GM21381 (cell line): ENCODE results near the gene FTCD.
"Not testable (repeated sequence)": the region's sequence is repeated elsewhere in the genome, so short reads cannot be mapped to it uniquely, and the experiment has no call there.

Experiments used
- ATAC-seq: cut with Tn5 transposase; IDR thresholded peaks from one replicate; pipeline ENCODE4 v1.9.1; 2021; ENCODE audit warnings: mild to moderate bottlenecking, moderate library complexity; ENCODE audit not compliant: unreplicated experiment

The FTCD gene

GRCh38 chr21:46188226-46189212, 33.1 kb upstream of the FTCD start:
- no peak for ATAC-seq

- no peak for ATAC-seq
These were observed 32.4 kb upstream of the FTCD start for GRCh38 chr21:46187814-46188213.

GRCh38 chr21:46187261-46187660, 31.9 kb upstream of the FTCD start:
- no peak for ATAC-seq

GRCh38 chr21:46185716-46186115, 30.3 kb upstream of the FTCD start:
- ATAC-seq = no peak

- no peak for ATAC-seq
These were observed 29.5 kb upstream of the FTCD start for GRCh38 chr21:46184625-46185555.

- ATAC-seq = no peak
These were observed 28.7 kb upstream of the FTCD start, which contains the start of gene SPATC1L for GRCh38 chr21:46183910-46184624. SPATC1L (minus strand) TSS chr21:46184459; CDS start chr21:46182816, 1,643 bp downstream.

- not testable (repeated sequence) for ATAC-seq
These were observed 28.0 kb upstream of the FTCD start for GRCh38 chr21:46183337-46183909.

GRCh38 chr21:46182548-46183336, 27.4 kb upstream of the FTCD start:
- ATAC-seq = no peak

- no peak for ATAC-seq
These were observed 26.7 kb upstream of the FTCD start for GRCh38 chr21:46181953-46182547.

GRCh38 chr21:46181436-46181835, 26.1 kb upstream of the FTCD start:
- ATAC-seq = no peak

GRCh38 chr21:46180778-46181391, 25.5 kb upstream of the FTCD start:
- ATAC-seq = no peak

- no peak for ATAC-seq
These were observed 24.8 kb upstream of the FTCD start for GRCh38 chr21:46180079-46180722.

- no peak for ATAC-seq
These were observed 24.3 kb upstream of the FTCD start for GRCh38 chr21:46179708-46180078.

- no peak for ATAC-seq
These were observed 23.6 kb upstream of the FTCD start for GRCh38 chr21:46178961-46179360.

- not testable (repeated sequence) for ATAC-seq
These were observed 21.2 kb upstream of the FTCD start for GRCh38 chr21:46176443-46177129.

GRCh38 chr21:46173573-46173972, 18.2 kb upstream of the FTCD start:
- ATAC-seq = no peak

- ATAC-seq = no peak
These were observed 17.6 kb upstream of the FTCD start for GRCh38 chr21:46172863-46173528.
